HL-60/S4 treated with phorbol 12-myristate 13-acetate at 8.2 ng/mL for 4 days and 3 days (cell line): ENCODE data around the gene BCAM.
"Not testable (repeated sequence)": the region's sequence is repeated elsewhere in the genome, so short reads cannot be mapped to it uniquely, and the experiment has no call there.

Source experiments
- in situ Hi-C: fragments of 300-500 bp; cut with MboI; formaldehyde crosslinking; loops from 2 replicates; pipeline ENCODE4 v1.15.0; 2022; ENCODE audit warnings: low sequenced_read_pairs

Gene BCAM

DNA sequence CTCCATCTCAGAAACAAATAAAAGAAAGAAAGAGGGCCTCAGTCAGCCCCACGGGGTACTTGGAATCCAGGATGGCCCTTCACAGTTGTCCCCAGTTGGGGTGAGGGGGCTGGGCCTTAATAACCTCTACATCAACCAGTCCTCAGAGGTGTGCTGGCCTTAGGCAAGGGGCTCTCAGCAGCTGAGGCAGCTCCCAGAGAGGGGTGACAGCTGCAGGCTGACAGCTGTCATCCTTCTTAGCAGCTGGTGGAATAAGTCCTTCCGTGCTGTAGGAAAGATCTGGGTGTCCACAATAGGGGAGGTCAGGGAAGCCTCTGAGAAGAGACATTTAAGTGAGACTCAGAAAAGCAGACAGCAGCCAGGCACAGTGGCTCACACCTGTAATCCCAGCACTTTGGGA lies 7.4 kb downstream of the BCAM start:
- in situ Hi-C loops, result no loop called here

DNA sequence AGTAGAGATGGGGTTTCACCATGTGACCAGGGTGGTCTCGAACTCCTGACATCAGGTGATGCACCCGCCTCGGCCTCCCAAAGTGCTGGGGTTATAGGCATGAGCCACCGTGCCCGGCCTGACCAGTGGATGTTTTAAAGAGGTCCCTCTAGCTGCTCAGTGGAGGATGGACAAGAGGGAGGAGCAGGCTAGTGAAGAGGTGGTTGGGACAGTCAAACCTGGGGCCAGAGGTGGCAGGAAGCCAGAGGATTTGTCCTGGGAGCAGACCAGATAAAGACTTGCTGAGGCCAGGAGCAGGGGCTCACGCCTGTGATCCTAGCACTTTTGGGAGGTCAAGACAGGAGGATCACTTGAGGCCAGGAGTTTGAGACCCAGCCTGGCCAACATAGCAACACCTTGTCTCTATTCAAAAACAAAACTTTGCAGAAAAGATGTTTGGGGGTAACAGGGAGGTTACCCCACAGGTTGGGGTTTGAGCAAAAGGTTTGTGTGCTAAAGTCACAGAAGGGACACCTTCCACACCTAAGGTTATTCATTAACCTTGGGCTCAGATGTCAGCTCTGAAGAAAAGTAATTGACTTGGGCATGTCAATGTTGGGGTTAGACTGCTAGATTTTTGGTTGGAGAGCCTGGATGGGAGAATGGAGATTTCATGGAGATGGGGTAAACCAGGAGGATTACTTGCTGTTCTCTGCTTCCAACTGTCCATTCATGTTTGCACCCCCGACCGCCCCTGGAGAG lies 9.0 kb downstream of the BCAM start:
- in situ Hi-C loops, result no loop called here

DNA sequence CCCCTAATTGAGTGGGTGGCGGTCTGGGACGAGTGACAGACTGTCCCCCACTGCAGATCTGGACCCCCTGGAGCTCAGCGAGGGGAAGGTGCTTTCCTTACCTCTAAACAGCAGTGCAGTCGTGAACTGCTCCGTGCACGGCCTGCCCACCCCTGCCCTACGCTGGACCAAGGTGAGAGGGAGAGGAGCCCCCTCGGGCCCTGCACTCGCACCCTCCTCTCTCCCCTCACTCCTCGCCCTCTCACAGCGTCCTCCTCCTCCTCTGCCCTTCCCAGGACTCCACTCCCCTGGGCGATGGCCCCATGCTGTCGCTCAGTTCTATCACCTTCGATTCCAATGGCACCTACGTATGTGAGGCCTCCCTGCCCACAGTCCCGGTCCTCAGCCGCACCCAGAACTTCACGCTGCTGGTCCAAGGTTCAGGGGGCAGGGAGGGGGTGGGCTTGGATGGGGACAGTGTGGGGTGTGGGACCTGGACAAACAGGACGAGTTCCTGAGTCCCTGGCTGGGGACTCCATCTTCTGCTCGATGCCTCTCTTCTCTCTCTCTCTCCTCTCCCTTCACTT lies 9.6 kb downstream of the BCAM start:
- in situ Hi-C loops, result no loop called here

DNA sequence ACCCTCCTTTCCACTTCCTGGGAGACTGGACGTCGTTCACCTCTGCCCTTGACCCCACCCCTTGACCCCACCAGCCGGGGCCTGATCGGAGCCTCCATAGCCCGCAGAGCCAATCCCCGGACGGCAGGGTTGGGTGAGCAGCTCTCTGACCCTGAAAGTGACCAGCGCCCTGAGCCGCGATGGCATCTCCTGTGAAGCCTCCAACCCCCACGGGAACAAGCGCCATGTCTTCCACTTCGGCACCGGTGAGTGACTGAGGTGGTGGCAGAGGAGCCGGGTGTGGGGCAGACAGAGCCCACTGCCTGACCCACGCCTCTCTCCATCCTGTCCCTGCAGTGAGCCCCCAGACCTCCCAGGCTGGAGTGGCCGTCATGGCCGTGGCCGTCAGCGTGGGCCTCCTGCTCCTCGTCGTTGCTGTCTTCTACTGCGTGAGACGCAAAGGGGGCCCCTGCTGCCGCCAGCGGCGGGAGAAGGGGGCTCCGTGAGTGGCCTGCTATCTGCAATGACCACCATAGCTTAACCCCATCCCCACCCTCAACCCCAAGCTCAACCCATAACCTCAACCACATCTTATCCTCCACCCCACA lies 10.4 kb downstream of the BCAM start:
- in situ Hi-C loops, result no loop called here

DNA sequence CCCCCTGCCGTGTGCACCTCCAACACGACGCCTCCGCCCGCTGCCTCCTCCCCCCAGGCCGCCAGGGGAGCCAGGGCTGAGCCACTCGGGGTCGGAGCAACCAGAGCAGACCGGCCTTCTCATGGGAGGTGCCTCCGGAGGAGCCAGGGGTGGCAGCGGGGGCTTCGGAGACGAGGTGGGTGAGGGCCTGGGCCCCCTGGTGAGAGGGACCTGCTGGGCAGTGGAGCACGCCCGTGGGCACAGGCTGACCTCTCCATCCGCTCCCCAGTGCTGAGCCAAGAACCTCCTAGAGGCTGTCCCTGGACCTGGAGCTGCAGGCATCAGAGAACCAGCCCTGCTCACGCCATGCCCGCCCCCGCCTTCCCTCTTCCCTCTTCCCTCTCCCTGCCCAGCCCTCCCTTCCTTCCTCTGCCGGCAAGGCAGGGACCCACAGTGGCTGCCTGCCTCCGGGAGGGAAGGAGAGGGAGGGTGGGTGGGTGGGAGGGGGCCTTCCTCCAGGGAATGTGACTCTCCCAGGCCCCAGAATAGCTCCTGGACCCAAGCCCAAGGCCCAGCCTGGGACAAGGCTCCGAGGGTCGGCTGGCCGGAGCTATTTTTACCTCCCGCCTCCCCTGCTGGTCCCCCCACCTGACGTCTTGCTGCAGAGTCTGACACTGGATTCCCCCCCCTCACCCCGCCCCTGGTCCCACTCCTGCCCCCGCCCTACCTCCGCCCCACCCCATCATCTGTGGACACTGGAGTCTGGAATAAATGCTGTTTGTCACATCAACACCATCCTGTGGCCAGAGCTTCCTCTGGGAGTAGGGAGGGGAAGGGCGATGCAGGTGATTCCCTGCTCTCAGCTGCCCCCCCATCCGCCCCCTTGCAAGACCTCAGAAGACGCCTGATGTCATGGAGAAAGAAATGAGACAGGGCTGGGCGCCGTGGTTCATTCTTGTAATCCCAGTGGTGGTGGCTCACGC lies 12.0 kb downstream of the BCAM start:
- in situ Hi-C loops, result no loop called here

DNA sequence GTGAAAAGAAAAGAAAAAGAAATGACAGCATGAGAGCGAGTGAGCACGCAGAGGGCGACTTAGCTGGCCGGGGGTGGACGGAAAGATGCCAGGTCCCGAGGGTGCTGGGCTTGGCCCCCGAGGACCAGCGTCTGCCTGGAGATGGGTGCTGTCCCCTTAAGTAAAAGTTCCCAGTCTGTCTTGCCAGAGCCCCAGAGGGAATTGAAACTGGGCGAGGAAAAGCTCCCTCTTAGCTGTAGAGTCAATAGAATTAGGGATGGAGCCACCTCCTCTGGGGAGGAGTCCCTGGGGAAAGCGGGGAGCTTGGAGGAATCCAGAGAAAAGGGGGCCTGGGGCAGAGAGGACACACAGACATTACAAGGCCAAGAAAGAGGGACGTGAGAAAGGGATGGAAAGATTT lies 13.3 kb downstream of the BCAM start:
- in situ Hi-C loops, result no loop called here

DNA sequence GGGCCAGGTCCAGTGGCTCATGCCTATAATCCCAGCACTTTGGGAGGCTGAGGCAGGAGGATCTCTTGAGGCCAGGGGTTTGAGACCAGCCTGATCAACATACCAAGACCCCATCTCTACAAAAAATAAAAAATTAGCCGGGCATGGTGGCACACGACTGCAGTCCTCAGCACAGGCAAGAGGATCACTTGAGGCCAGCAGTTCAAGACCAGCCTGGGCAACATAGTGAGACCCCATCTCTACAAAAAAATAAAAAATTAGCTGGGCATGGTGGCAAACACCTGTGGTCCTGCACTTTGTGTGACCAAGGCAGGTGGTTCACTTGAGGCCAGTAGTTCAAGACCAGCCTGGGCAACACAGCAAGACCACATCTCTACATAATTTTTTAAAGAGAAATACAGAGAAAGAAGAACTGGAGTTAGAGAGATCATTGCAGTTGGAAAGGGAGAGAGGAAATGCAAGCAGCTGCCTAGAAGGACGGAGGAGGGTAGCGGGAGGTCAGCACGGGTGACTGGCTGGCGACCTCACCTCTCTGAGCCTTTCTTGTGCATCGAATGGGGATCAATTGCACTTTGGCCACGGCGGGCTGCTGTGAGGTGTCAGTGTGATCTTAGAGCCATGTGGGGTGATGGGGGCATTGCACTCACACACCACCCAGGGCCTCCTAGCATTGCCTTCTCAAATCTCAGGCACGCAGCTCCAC lies 13.9 kb downstream of the BCAM start:
- in situ Hi-C loops, result no loop called here

DNA sequence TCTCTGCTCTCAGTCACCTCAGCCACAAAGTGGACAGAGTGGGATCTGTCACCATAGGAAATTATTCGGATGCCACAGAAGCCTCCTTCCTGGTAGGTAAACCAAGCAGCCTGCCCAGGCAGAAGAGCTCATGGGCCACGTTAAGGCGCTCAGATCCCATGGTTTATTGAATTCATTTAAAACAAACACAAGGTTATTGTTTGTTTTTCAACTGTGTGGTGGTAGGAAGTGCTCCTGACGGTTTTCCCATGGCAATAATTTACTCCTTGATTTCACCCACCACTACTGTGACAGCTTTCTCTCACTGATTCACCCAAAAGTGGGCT lies 14.4 kb downstream of the BCAM start:
- in situ Hi-C loops, result no loop called here

DNA sequence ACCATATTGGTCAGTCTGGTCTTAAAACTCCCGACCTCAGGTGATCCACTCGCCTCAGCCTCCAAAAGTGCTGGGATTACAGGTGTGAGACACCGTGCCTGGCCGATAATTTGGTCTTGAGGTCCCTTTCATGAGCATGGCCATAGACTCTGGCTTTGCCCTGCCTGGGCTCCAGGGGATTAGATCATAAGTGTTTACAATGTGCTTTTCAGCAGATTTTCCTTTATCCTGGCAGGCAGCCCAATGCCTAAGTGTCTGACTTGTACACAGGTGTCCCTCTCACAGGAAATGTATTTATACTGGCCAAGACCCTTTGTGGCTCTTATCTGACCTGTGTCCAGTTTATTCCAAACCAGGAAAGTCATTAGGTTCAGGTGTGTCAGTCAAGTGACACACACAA lies 15.9 kb downstream of the BCAM start:
- in situ Hi-C loops, result no loop called here

DNA sequence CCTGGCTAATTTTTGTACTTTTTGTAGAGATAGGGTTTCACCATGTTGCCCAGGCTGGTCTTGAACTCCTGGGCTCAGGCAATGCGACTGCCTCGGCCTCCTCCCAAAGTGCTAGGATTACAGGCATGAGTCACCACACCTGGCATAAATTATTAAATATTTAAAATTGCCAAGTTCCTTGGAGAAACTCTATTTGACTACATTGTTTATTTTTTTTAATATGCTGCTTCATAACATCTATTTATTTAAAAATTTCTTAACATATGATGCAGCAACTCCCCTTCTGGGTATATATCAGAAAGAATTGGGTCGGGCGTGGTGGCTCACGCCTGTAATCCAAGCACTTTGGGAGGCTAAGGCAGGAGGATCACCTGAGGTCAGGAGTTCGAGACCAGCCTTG lies 24.0 kb downstream of the BCAM start:
- in situ Hi-C loops, result not testable (repeated sequence)

DNA sequence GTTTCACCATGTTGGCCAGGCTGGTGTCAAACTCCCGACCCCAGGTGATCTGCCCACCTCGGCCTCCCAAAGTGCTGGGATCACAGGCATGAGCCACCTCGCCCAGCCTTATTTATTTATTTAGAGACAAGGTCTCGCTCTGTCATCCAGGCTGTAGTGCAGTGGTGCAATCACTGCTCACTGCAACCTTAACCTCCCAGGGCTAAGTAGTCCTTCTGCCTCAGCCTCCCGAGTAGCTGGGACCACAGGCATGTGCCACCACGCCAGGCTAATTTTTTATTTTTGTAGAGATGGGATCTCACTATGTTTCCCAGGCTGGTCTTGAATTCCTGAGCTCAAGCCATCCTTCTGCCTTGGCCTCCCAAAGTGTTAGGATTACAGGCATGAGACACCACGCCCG lies 25.5 kb downstream of the BCAM start:
- in situ Hi-C loops, result not testable (repeated sequence)

DNA sequence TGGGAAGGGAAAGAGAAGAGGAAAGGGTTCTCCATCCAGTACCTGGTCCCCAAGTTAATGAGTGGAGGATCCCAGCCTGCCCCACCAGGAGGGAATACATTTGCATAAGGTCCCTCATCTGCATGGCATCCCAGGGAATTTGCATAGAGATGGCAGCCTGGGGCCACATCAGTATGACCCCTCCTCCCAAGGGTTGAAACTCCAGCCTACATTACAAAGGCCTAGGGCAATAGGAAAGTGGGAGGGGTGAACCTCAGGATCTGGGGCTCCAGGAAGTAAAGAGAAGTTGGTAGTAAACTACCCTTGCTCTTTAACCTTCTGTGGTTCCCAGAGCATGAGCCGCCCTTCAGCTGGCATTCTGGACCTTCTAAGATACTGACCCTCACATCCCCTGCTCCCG lies 30.4 kb downstream of the BCAM start:
- in situ Hi-C loops, result no loop called here

DNA sequence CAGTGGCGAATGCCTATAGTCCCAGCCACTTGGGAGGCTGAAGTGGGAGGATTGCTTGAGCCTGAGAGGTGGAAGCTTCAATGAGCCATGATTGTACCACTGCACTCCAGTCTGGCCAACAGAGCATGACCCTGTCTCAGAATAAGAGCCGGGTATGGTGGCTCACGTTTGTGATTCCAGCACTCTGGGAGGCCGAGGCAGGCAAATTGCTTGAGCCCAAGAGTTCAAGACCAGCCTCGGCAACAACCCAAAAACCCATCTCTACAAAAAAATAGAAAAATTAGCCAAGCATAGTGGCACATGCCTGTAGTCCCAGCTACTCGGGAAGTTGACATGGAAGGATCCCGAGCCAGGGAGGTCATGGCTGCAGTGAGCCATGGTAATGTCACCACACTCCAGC lies 31.9 kb downstream of the BCAM start:
- in situ Hi-C loops, result no loop called here

DNA sequence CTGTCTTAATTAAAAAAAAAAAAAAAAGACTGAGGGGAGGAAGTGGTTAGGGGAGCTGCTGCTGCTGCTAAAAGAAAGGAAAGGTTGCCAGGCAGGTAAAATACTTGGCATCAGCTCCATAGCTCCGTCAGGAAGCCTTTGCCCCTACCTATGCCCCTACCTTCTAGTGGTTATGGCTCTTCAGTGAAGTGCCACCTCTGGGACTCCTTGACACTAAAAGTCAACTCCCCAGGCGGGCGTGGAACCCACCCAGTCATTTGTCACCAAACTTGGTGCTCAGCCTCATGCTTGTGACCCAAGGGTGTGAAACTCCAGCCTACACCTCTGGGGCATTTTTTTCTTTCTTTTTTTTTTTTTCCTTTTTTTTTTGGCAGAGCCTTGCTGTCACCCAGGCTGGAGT lies 32.3 kb downstream of the BCAM start:
- in situ Hi-C loops, result no loop called here

DNA sequence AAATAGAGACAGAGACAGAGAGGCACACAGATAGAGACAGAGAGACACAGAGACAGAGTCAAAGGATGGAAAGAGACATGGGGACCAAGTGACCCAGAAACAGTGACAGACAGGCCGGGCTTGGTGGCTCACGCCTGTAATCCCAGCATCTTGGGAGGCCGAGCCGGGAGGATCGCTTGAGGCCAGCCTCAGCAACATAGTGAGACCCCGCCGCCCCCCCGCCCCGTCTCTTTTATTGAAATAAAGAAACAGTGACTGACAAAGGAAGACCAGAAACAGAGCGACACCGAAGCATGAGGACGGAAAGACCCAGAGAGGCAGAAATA lies 36.3 kb downstream of the BCAM start:
- in situ Hi-C loops, result no loop called here

DNA sequence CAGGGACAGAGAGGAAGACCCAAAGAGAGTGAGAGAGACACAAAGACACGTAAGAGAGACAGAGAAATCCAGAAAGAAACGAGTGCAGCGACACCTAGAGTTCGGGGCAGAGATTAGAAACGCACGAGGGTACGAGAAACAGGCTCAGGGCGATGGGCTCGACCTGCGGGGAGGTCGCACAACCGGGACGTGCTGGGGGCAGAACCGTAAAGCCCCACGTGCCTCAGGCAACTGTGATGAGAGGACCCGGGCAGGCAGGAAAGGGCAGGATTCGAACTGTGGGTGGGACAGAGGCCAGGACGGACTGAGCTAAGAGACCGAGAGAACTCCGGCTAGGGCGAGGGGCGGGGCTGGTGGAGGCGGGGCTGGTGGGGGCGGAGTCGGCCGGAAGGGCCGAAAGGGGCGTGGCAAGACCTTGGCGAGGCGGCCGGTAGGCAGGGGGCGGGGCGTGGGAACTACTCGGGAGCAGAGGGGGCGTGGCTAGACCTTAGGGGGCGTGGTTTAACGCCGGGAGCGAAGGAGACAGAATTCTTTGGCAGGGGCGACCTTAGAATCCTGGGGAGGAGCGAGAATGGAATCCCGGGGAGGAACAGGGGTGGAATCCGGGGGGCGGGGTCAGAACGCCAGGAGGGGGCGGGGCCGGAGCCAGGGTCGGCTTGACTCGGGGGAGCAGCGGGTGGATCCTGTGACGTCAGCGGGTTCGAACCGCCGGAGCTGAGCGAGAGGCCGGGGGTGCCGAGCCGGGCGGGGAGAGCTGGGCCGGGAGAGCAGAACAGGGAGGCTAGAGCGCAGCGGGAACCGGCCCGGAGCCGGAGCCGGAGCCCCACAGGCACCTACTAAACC lies 36.9 kb downstream of the BCAM start, which contains the start of gene NECTIN2:
Gene NECTIN2 (plus strand): TSS at position 686 of the 843 bp plus-strand sequence. CDS start 229 bp downstream, outside the sequence.
- in situ Hi-C loops, result no loop called here

DNA sequence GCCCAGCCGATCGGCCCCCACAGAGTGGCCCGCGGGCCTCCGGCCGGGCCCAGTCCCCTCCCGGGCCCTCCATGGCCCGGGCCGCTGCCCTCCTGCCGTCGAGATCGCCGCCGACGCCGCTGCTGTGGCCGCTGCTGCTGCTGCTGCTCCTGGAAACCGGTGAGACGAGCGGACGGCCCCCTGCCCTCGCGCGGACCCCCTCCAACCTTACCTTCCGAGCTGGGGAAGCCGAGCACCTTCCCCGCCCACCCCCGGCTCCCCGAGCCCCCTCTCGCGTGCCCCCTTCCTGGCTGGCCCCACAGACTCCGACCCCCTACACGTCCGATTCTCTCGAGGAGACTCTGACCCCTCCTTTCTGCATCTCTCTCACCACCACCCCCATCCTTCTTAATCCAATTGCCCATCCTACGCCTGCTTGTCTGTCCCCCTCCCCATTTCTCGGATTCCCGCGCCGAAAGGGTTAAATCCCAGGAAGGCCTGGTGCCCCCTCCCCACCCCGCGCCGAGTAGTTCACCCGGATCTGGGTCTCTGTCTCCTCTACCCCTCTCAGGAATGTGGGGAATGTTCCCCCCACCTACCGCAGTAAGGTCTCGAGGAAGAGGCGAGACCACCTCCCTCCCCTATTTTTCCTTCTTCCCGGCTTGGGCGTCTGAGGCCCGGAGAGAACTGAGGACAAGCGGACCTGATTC lies 37.7 kb downstream of the BCAM start:
- in situ Hi-C loops, result no loop called here

DNA sequence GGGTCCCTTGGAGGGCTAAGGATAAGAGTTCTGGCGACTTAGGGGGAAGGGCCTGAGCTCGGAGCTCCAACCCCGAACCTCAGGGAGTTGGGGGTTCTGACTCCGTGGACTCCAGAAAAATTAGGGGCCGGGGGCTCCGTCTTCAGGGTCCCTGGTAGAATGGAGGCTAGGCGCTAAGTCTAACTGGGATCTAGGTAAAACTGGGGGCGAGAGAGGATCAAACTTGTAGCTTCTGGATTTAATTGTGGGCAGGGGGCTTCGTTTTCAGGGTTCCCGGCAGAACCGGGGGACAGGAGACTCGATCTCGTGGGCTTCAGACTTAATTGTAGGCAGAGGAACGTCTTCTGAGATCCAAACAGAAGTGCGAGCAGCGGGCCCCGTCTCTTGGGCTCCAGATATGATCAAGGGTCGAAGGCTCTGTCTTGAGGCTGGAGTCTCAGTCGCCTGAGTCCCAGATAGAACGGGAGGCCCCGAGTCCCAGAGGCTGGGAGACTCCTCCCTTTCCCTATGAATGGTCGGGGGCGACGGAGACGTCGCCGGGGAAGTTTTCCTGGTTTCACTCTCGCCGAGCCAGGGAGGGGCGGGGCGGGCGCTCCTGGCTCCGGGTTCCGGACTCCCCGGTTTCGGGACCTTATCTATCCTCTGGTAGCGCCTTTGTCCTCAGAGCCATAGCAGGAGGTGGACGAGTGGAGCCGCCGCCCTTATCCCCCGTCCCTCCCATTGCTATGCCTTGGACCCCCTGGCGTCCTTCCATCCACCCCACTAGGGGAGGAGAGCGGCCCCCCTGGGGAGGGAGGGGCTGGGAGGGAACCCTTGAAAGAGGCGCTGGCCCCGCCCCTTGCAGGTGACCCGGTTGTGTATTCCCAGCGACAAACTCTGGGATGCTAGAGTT lies 38.5 kb downstream of the BCAM start:
- in situ Hi-C loops, result no loop called here
